Measurements from ENCODE around the gene PRKCG.
"Not testable (repeated sequence)": the region's sequence is repeated elsewhere in the genome, so short reads cannot be mapped to it uniquely, and the experiment has no call there.

The PRKCG gene

DNA sequence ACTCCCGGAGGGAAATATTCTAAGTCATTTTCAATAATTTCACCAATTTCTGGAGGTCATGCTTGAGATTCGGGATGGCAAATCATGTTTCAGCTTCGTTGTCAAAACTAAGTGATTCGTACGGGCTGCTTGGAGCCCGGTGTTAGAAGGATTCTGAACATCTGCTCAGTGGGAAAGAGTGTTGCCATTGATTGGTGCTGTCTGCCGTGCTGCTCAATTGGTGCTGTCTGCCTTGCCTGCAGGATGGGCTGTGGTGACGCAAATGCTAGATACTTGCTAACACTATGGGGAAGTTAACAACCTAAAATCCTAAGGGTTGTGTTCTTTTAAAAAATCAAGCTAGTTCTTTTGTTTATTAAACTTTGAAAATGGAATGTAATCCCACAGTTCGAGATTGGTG lies 63.4 kb downstream of the PRKCG start:
- no peaks in the 10 kb centered on the region for H3K9me3 ChIP-seq (ENCODE audit: control insufficient read depth, insufficient read depth, low read length)
- H3K9ac ChIP-seq (ENCODE audit: low read depth, low read length): no peak overlapping the region
- peaks cover 9% of the 10 kb centered on the region for H3K4me1 ChIP-seq (ENCODE audit: control insufficient read depth, insufficient read depth, low read length)
- peaks cover 10% of the 10 kb centered on the region; the same call in 1 of the 2 replicates for H3K27me3 ChIP-seq (ENCODE audit: control insufficient read depth, insufficient read depth, low read length)
- peak overlapping the region; percentile 44 for H3K4me3 ChIP-seq (ENCODE audit: low read depth, low read length)
- H3K27ac ChIP-seq (ENCODE audit: low read depth, low read length): no peak overlapping the region
- no peaks in the 10 kb centered on the region for H3K36me3 ChIP-seq (ENCODE audit: control insufficient read depth, insufficient read depth, low read length)

- no peaks in the 10 kb centered on the region for H3K36me3 ChIP-seq (ENCODE audit: control insufficient read depth, insufficient read depth, low read length)
- H3K4me3 ChIP-seq (ENCODE audit: low read depth, low read length): peak overlapping the region; percentile 44
- H3K9me3 ChIP-seq (ENCODE audit: control insufficient read depth, insufficient read depth, low read length): no peaks in the 10 kb centered on the region
- no peak overlapping the region for H3K27ac ChIP-seq (ENCODE audit: low read depth, low read length)
- peaks cover 9% of the 10 kb centered on the region for H3K4me1 ChIP-seq (ENCODE audit: control insufficient read depth, insufficient read depth, low read length)
- no peak overlapping the region for H3K9ac ChIP-seq (ENCODE audit: low read depth, low read length)
- H3K27me3 ChIP-seq (ENCODE audit: control insufficient read depth, insufficient read depth, low read length): peaks cover 10% of the 10 kb centered on the region; the same call in 1 of the 2 replicates
Observed at GRCh38 chr19:53945998-53946397, 64.0 kb downstream of the PRKCG start.

DNA sequence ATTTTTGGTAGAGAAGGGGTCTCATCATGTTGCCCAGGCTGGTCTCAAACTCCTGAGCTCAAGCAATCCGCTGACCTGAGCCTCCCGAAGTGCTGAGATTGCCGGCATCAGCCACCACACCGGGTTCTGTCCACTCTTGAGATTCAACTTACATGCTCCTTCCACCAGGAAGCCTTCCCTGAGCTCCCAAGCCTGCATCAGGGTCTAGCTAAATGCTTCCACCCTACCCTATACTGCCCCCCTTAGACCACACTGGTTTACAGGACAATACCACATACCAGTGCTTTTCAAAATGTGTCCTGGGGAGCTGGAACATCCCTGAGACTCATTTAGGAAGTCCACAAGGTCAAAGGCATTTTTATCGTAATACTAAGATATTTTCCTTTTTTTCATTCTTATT lies 65.6 kb downstream of the PRKCG start:
- no peaks in the 10 kb centered on the region for H3K9me3 ChIP-seq (ENCODE audit: control insufficient read depth, insufficient read depth, low read length)
- H3K9ac ChIP-seq (ENCODE audit: low read depth, low read length): no peak overlapping the region
- no peak overlapping the region for H3K27ac ChIP-seq (ENCODE audit: low read depth, low read length)
- H3K4me3 ChIP-seq (ENCODE audit: low read depth, low read length): no peak overlapping the region
- H3K27me3 ChIP-seq (ENCODE audit: control insufficient read depth, insufficient read depth, low read length): no peaks in the 10 kb centered on the region
- no peaks in the 10 kb centered on the region for H3K36me3 ChIP-seq (ENCODE audit: control insufficient read depth, insufficient read depth, low read length)
- H3K4me1 ChIP-seq (ENCODE audit: control insufficient read depth, insufficient read depth, low read length): peaks cover 6% of the 10 kb centered on the region; the same call in 1 of the 2 replicates

DNA sequence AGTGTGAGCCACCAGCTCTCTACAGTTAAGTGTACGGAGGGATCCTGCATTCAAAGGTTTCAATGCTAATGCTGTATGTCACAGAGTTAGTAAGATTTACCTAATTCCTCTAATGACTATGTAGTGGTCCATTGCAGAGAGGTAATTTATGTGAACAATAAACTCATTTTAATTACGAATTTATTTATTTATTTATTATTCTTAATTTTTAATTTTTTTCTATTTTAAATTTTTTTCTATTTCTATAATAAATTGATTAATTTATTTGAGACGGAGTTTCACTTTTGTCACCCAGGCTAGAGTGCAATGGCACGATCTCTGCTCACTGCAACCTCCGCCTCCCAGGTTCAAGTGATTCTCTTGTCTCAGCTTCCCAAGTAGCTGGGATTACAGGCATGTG lies 66.6 kb downstream of the PRKCG start:
- not testable (repeated sequence) for H3K9me3 ChIP-seq (ENCODE audit: control insufficient read depth, insufficient read depth, low read length); H3K4me1 ChIP-seq (ENCODE audit: control insufficient read depth, insufficient read depth, low read length); H3K27ac ChIP-seq (ENCODE audit: low read depth, low read length)

DNA sequence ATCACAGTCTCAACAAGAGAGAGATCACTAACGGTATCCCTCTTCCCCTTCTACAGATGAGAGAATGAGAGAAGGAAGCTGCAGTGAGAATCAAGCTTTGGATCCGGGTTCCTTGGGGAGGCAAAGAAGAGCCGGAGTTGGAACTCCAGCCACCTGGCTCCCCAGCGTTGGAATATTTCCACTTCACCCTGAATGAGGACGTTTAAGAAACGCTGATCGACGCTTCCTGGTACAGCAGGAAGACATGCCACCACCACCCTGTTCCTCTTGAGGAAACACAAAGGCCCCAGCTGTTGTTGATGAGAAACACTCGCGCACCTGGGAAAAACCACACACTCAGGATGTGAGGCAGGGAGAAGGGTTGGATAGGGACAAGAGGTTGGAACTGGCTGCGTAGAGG lies 69.4 kb downstream of the PRKCG start:
- Histone ChIP-seq H3K36me3 (ENCODE audit: control insufficient read depth, insufficient read depth, low read length) (no peaks in the 10 kb centered on the region), H3K27me3 (ENCODE audit: control insufficient read depth, insufficient read depth, low read length) (peaks cover 3% of the 10 kb centered on the region), H3K4me1 (ENCODE audit: control insufficient read depth, insufficient read depth, low read length) (peaks cover 2% of the 10 kb centered on the region; the same call in 1 of the 2 replicates), H3K9me3 (ENCODE audit: control insufficient read depth, insufficient read depth, low read length) (no peaks in the 10 kb centered on the region), H3K9ac (ENCODE audit: low read depth, low read length) (no peak overlapping the region), H3K27ac (ENCODE audit: low read depth, low read length) (no peak overlapping the region), H3K4me3 (ENCODE audit: low read depth, low read length) (no peak overlapping the region)

More for the DNA sequence above, 66.6 kb downstream of the PRKCG start:
- H3K4me3 ChIP-seq (ENCODE audit: low read depth, low read length); H3K9ac ChIP-seq (ENCODE audit: low read depth, low read length); H3K27me3 ChIP-seq (ENCODE audit: control insufficient read depth, insufficient read depth, low read length); H3K36me3 ChIP-seq (ENCODE audit: control insufficient read depth, insufficient read depth, low read length): not testable (repeated sequence)

- Histone ChIP-seq H3K9me3 (ENCODE audit: control insufficient read depth, insufficient read depth, low read length) (no peaks in the 10 kb centered on the region), H3K27ac (ENCODE audit: low read depth, low read length) (no peak overlapping the region), H3K36me3 (ENCODE audit: control insufficient read depth, insufficient read depth, low read length) (no peaks in the 10 kb centered on the region), H3K9ac (ENCODE audit: low read depth, low read length) (no peak overlapping the region), H3K27me3 (ENCODE audit: control insufficient read depth, insufficient read depth, low read length) (peaks cover 5% of the 10 kb centered on the region), H3K4me3 (ENCODE audit: low read depth, low read length) (no peak overlapping the region), H3K4me1 (ENCODE audit: control insufficient read depth, insufficient read depth, low read length) (peaks cover 7% of the 10 kb centered on the region)
Observed at GRCh38 chr19:53951947-53952346, 70.0 kb downstream of the PRKCG start.

DNA sequence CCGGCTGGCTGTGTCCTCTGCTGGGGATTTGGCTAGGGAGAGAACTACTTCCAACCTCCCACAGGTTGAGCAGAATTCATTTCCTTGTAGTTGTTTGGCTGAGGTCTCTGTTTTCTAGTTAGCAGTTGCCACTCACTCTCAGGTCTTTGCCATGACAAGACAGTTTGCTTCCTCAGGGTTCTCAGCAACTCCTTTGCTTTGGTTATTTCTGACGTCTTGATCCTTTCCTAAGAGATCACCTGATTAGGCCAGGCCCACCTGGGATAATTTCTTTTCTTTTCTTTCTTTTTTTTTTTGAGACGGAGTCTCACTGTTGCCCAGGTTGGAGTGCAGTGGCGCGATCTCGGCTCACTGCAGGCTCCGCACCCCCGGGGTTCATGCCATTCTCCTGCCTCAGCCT lies 71.4 kb downstream of the PRKCG start:
- Histone ChIP-seq H3K9me3 (ENCODE audit: control insufficient read depth, insufficient read depth, low read length) (no peaks in the 10 kb centered on the region), H3K9ac (ENCODE audit: low read depth, low read length) (no peak overlapping the region), H3K36me3 (ENCODE audit: control insufficient read depth, insufficient read depth, low read length) (no peaks in the 10 kb centered on the region), H3K27me3 (ENCODE audit: control insufficient read depth, insufficient read depth, low read length) (peaks cover 11% of the 10 kb centered on the region), H3K4me1 (ENCODE audit: control insufficient read depth, insufficient read depth, low read length) (peaks cover 17% of the 10 kb centered on the region), H3K27ac (ENCODE audit: low read depth, low read length) (no peak overlapping the region), H3K4me3 (ENCODE audit: low read depth, low read length) (no peak overlapping the region)
